CD8-positive, alpha-beta memory T cell (primary cell): ENCODE data around the gene IL18BP. TPM values are rescaled to one million over a fixed set of nuclear protein-coding genes. Genes with fewer than 3 reads are reported as not detected.

Experiments used
- polyA plus RNA-seq: library from polyadenylated mRNA; unstranded; fragments of 300-500 nt; fragmentation: Illumina TruSeq; gene quantifications from one replicate; pipeline ENCODE4 v1.2.3, GENCODE V29; 2021
- total RNA-seq, 2 experiments: library from RNA; stranded (reverse); gene quantifications; one replicate each; pipeline ENCODE4 v1.2.3, GENCODE V29; 2021

IL18BP gene
- total and polyA plus RNA-seq, 3 experiments from 2014 or later, result 8.5 to 21.8 (median 9.5) TPM

Other genes starting within 250 kb of the IL18BP start
- not detected for gene DEFB108B, start 165.7 kb upstream of the IL18BP start, total RNA-seq
- gene DEFB108B, start 165.7 kb upstream of the IL18BP start, polyA plus RNA-seq, result not detected
- not detected for gene DEFB131B, start 120.5 kb upstream of the IL18BP start, total RNA-seq
- gene DEFB131B, start 120.5 kb upstream of the IL18BP start, polyA plus RNA-seq, result not detected
- 10 to 100 TPM; 12.7 to 13.0 TPM for gene XNDC1N, start 70.3 kb upstream of the IL18BP start, total RNA-seq
- gene XNDC1N, start 70.3 kb upstream of the IL18BP start, polyA plus RNA-seq, result 5.2 TPM
- gene RNF121, start 69.9 kb upstream of the IL18BP start, total RNA-seq, result 10 to 100 TPM; 57.3 to 62.1 TPM
- gene RNF121, start 69.9 kb upstream of the IL18BP start, polyA plus RNA-seq, result 9.4 TPM
- gene NUMA1, start 81.6 kb downstream of the IL18BP start, total RNA-seq, result 100 to 1,000 TPM; 106 to 110 TPM
- gene NUMA1, start 81.6 kb downstream of the IL18BP start, polyA plus RNA-seq, result 73.5 TPM
- gene LRRC51, start 81.9 kb downstream of the IL18BP start, total RNA-seq, result 1 to 10 TPM; 8.2 to 8.9 TPM
- gene LRRC51, start 81.9 kb downstream of the IL18BP start, polyA plus RNA-seq, result 2.6 TPM
- gene LAMTOR1, start 104.4 kb downstream of the IL18BP start, total RNA-seq, result 10 to 100 TPM; 77.3 to 79.2 TPM
- 82.3 TPM for gene LAMTOR1, start 104.4 kb downstream of the IL18BP start, polyA plus RNA-seq
- gene TOMT, start 107.0 kb downstream of the IL18BP start, total RNA-seq, result not detected
- gene TOMT, start 107.0 kb downstream of the IL18BP start, polyA plus RNA-seq, result not detected
- gene ANAPC15, start 113.8 kb downstream of the IL18BP start, total RNA-seq, result 10 to 100 TPM; 63.3 to 66.2 TPM
- 79.0 TPM for gene ANAPC15, start 113.8 kb downstream of the IL18BP start, polyA plus RNA-seq
- not detected for gene FOLR3, start 136.8 kb downstream of the IL18BP start, total RNA-seq
- not detected for gene FOLR3, start 136.8 kb downstream of the IL18BP start, polyA plus RNA-seq
- not detected for gene FOLR1, start 193.2 kb downstream of the IL18BP start, total RNA-seq
- not detected for gene FOLR1, start 193.2 kb downstream of the IL18BP start, polyA plus RNA-seq
- under 1 TPM in 1 of 2 experiments, not detected in 1; 0.26 TPM for gene FOLR2, start 217.9 kb downstream of the IL18BP start, total RNA-seq
- not detected for gene FOLR2, start 217.9 kb downstream of the IL18BP start, polyA plus RNA-seq
- gene INPPL1, start 225.9 kb downstream of the IL18BP start, total RNA-seq, result 100 to 1,000 TPM in 1 of 2 experiments, 10 to 100 TPM in 1; 97.2 to 103 TPM
- 11.3 TPM for gene INPPL1, start 225.9 kb downstream of the IL18BP start, polyA plus RNA-seq
- not detected for gene PHOX2A, start 245.3 kb downstream of the IL18BP start, total RNA-seq
- not detected for gene PHOX2A, start 245.3 kb downstream of the IL18BP start, polyA plus RNA-seq